Upper lobe of left lung (tissue), 4 donors: ENCODE results near the gene MRGPRD.

Source experiments
- CTCF ChIP-seq, 6 experiments: fragments of 450-650 bp in 4 of 6; fragments of 200-600 bp in 2 of 6; sonication (generic) in 2 of 6; IDR thresholded peaks; one replicate each; pipeline ENCODE4 v1.5.1; 2016 to 2019; ENCODE audit warnings: antibody characterized with exemption in 6 of 6
- POLR2A ChIP-seq, 4 donors: fragments of 450-650 bp; IDR thresholded peaks; one replicate each; pipeline ENCODE4 v1.5.1; 2016 to 2017; ENCODE audit warnings: antibody characterized with exemption in 4 of 4, mild to moderate bottlenecking in 2 of 4

GRCh38 chr11:68988491-68988890 is 7.7 kb upstream of the MRGPRD start:
- no peak for TF ChIP-seq CTCF (IDR thresholded peaks at IDR 0.05)
- TF ChIP-seq POLR2A (IDR thresholded peaks at IDR 0.05) = no peak
